K562 (cell line): Measurements from ENCODE around the gene ANO3.

ENCODE experiments used
- BRCA1 ChIP-seq, 2 experiments: fragments of 450-650 bp in 1 of 2; sonication (generic) in 1 of 2; formaldehyde crosslinking in 1 of 2; IDR thresholded peaks; 2 replicates each; pipeline versions ENCODE4 v1.5.0 to v1.6.1; 2017 to 2020; ENCODE audit warnings: mild to moderate bottlenecking in 1 of 2, missing genetic modification reagents in 1 of 2
- BRF1 ChIP-seq: IDR thresholded peaks from 3 replicates; pipeline ENCODE4 v1.6.1; 2011; ENCODE audit warnings: borderline replicate concordance, mild to moderate bottlenecking; ENCODE audit not compliant: insufficient read length; ENCODE audit errors: extremely low read depth
- CREB1 ChIP-seq, 2 experiments: sonication (generic) in 1 of 2; formaldehyde crosslinking in 1 of 2; IDR thresholded peaks; 2 replicates each; pipeline versions ENCODE4 v1.6.1 to v1.8.0; 2012 to 2022; ENCODE audit warnings: inconsistent platforms in 1 of 2, mild to moderate bottlenecking in 1 of 2, missing genetic modification reagents in 1 of 2, moderate library complexity in 1 of 2
- CREM ChIP-seq: IDR thresholded peaks from 2 replicates; pipeline ENCODE4 v1.6.1; 2014; ENCODE audit warnings: antibody characterized with exemption, low read depth
- EZH2 ChIP-seq: IDR thresholded peaks from 2 replicates; pipeline ENCODE4 v1.6.1; 2012; ENCODE audit warnings: low read depth, mild to moderate bottlenecking, inconsistent platforms, low read length, borderline replicate concordance
- GTF2F1 ChIP-seq: IDR thresholded peaks from 2 replicates; pipeline ENCODE4 v1.6.1; 2011; ENCODE audit warnings: low read depth, low read length, improper control_type of control experiment
- JUND ChIP-seq, 2 experiments: IDR thresholded peaks; 2 replicates in 1 of 2; 3 replicates in 1 of 2; pipeline ENCODE4 v1.6.1; 2011; ENCODE audit warnings: borderline replicate concordance in 2 of 2, low read depth in 2 of 2, low read length in 2 of 2, improper control_type of control experiment in 1 of 2, missing biosample characterization in 1 of 2, missing genetic modification characterization in 1 of 2, missing genetic modification reagents in 1 of 2
- KDM1A ChIP-seq, 2 experiments: fragments of 450-650 bp; IDR thresholded peaks; 2 replicates each; pipeline ENCODE4 v1.6.1; 2016; ENCODE audit warnings: mild to moderate bottlenecking in 2 of 2
- NR2C1 ChIP-seq, 2 experiments: fragments of 450-650 bp; IDR thresholded peaks; 2 replicates each; pipeline ENCODE4 v1.6.1; 2017; ENCODE audit warnings: mild to moderate bottlenecking in 2 of 2, antibody characterized with exemption in 1 of 2, inconsistent platforms in 1 of 2, missing compliant biosample characterization in 1 of 2, missing genetic modification characterization in 1 of 2
- NR2C2 ChIP-seq, 2 experiments: fragments of 200-800 bp in 1 of 2; sonication (Bioruptor generic) in 1 of 2; sonication (generic) in 1 of 2; formaldehyde crosslinking in 1 of 2; IDR thresholded peaks; 2 replicates each; pipeline versions ENCODE4 v1.6.1 to v1.8.0; 2016 to 2022; ENCODE audit warnings: mild to moderate bottlenecking in 1 of 2, missing compliant biosample characterization in 1 of 2, missing genetic modification characterization in 1 of 2, missing genetic modification reagents in 1 of 2
- ZEB2 ChIP-seq: fragments of 450-650 bp; IDR thresholded peaks from 2 replicates; pipeline ENCODE4 v1.6.1; 2016
- TF ChIP-seq, protein P1 (sequence below): fragments of 450-650 bp; IDR thresholded peaks from 2 replicates; pipeline ENCODE4 v1.6.1; 2016; ENCODE audit warnings: antibody characterized with exemption

- TF ChIP-seq CREM, result no peak
- TF ChIP-seq, protein P1, sequence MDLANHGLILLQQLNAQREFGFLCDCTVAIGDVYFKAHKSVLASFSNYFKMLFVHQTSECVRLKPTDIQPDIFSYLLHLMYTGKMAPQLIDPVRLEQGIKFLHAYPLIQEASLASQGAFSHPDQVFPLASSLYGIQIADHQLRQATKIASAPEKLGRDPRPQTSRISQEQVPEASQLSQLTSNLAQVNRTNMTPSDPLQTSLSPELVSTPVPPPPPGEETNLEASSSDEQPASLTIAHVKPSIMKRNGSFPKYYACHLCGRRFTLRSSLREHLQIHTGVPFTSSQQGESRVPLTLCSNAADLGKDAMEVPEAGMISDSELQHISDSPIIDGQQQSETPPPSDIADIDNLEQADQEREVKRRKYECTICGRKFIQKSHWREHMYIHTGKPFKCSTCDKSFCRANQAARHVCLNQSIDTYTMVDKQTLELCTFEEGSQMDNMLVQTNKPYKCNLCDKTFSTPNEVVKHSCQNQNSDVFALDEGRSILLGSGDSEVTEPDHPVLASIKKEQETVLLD, result no peak
- TF ChIP-seq CREB1 (IDR thresholded peaks at IDR 0.05), result no peak
- TF ChIP-seq CREB1 (CRISPR knock-in tag; IDR thresholded peaks at IDR 0.05), result no peak
- no peak for TF ChIP-seq BRCA1 (IDR thresholded peaks at IDR 0.05)
- no peak for TF ChIP-seq BRCA1 (CRISPR knock-in tag; IDR thresholded peaks at IDR 0.05)
- no peak for TF ChIP-seq BRF1
- TF ChIP-seq KDM1A (IDR thresholded peaks at IDR 0.05), result no peak
- TF ChIP-seq JUND (IDR thresholded peaks at IDR 0.05; ENCODE audit: borderline replicate concordance, low read depth, low read length), result no peak
- no peak for TF ChIP-seq JUND (tag; IDR thresholded peaks at IDR 0.05; ENCODE audit: borderline replicate concordance, low read depth, low read length)
- TF ChIP-seq GTF2F1, result no peak
- TF ChIP-seq ZEB2, result no peak
- TF ChIP-seq NR2C2 (CRISPR knock-in tag; IDR thresholded peaks at IDR 0.05), result no peak
- TF ChIP-seq NR2C2 (tag; IDR thresholded peaks at IDR 0.05), result no peak
- no peak for TF ChIP-seq NR2C1 (IDR thresholded peaks at IDR 0.05)
- no peak for TF ChIP-seq NR2C1 (tag; IDR thresholded peaks at IDR 0.05)
- TF ChIP-seq EZH2, result no peak
These were observed 45.7 kb downstream of the ANO3 start for GRCh38 chr11:26377619-26378018.
